ENCODE data around the gene IHH. TPM values are rescaled to one million over a fixed set of nuclear protein-coding genes. Genes with fewer than 3 reads are reported as not detected.

Gene IHH
- total RNA-seq, 1 experiment from 2014 or later = 0.11 TPM

DNA sequence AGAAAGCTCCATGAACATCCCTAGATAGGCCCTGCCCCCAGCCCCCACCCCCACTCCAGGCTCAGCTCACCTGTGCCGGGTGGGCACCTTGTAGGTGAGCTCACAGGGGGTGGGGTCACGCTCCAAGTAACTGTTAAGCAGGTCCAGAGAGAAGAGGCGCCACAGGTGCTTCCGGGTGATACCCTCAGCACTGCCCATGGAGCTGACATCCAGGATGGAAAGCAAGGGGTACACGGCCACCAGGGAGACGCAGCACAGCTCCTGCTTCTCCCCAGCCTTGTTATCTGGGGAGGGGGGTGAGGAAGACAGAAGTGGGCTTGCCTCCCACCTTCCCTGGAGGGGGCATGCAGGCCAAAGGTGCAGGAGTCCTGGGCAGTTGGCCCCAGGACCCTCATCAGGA, 41.3 kb downstream of the IHH start:
- ChIA-PET POLR2A (no interaction called here), CTCF (interaction anchor here (0.9 to 7.0 kb wide), 7 partner anchors 10 to 100 kb away, joined by 3 to 56 read pairs (median 4); partner anchors contain the start of gene CRYBA2)
- no peaks in the 10 kb centered on the region for H3K9me3 Mint-ChIP-seq
- no peaks in the 10 kb centered on the region for H3K36me3 Mint-ChIP-seq
- H3K27me3 Mint-ChIP-seq (ENCODE audit: low read depth) = peaks cover 8% of the 10 kb centered on the region
- 0 out of 2 replicates have a peak, but pooled peaks cover 2% of the 10 kb centered on the region for H3K4me1 Mint-ChIP-seq
- no peak overlapping the region for H3K27ac Mint-ChIP-seq
- no peak overlapping the region for H3K4me3 Mint-ChIP-seq
- DNase-seq (ENCODE audit: low spot score) (no peak), ATAC-seq (no peak)
- TF ChIP-seq SMAD4 (CRISPR knock-in tag; IDR thresholded peaks at IDR 0.05) = no peak
- TF ChIP-seq, protein P1, sequence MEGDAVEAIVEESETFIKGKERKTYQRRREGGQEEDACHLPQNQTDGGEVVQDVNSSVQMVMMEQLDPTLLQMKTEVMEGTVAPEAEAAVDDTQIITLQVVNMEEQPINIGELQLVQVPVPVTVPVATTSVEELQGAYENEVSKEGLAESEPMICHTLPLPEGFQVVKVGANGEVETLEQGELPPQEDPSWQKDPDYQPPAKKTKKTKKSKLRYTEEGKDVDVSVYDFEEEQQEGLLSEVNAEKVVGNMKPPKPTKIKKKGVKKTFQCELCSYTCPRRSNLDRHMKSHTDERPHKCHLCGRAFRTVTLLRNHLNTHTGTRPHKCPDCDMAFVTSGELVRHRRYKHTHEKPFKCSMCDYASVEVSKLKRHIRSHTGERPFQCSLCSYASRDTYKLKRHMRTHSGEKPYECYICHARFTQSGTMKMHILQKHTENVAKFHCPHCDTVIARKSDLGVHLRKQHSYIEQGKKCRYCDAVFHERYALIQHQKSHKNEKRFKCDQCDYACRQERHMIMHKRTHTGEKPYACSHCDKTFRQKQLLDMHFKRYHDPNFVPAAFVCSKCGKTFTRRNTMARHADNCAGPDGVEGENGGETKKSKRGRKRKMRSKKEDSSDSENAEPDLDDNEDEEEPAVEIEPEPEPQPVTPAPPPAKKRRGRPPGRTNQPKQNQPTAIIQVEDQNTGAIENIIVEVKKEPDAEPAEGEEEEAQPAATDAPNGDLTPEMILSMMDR (IDR thresholded peaks at IDR 0.05) = no peak
- TF ChIP-seq, protein P2, sequence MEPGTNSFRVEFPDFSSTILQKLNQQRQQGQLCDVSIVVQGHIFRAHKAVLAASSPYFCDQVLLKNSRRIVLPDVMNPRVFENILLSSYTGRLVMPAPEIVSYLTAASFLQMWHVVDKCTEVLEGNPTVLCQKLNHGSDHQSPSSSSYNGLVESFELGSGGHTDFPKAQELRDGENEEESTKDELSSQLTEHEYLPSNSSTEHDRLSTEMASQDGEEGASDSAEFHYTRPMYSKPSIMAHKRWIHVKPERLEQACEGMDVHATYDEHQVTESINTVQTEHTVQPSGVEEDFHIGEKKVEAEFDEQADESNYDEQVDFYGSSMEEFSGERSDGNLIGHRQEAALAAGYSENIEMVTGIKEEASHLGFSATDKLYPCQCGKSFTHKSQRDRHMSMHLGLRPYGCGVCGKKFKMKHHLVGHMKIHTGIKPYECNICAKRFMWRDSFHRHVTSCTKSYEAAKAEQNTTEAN (CRISPR knock-in tag; IDR thresholded peaks at IDR 0.05) = no peak
- no peak for TF ChIP-seq TCF7 (CRISPR knock-in tag; IDR thresholded peaks at IDR 0.05; ENCODE audit: low read depth)

DNA sequence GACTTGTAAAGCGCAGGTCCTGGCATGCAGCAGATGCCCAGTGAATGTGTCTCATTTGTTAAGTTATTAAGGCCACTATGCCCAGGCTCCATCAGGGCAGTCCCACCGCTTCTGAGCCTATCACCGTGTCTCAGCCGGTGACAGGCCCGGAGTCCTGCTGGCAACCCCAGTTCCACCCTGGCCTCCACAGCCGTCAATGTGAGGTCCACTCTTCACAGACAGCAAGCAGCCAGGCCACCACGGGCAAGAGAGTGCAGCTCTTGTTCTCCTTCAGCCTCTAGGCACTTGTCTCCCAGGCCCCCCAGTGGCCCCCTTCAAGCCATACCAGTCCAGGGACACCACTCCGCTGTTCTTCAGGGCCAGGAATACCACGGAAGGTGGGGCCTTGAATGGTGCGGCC, 42.0 kb downstream of the IHH start:
- TF ChIP-seq, protein P3, sequence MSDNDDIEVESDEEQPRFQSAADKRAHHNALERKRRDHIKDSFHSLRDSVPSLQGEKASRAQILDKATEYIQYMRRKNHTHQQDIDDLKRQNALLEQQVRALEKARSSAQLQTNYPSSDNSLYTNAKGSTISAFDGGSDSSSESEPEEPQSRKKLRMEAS (CRISPR knock-in tag; IDR thresholded peaks at IDR 0.05) = no peak
- TF ChIP-seq ZNF263 (CRISPR knock-in tag; IDR thresholded peaks at IDR 0.05; ENCODE audit: low read depth) (no peak), GTF2I (CRISPR knock-in tag; conservative IDR thresholded peaks at IDR 0.05) (no peak), NR3C1 (CRISPR knock-in tag; conservative IDR thresholded peaks at IDR 0.05; ENCODE audit: low read depth) (no peak), ZNF671 (CRISPR knock-in tag; IDR thresholded peaks at IDR 0.05) (no peak), NFATC4 (CRISPR knock-in tag; IDR thresholded peaks at IDR 0.05) (no peak)
- TF ChIP-seq, protein P4, sequence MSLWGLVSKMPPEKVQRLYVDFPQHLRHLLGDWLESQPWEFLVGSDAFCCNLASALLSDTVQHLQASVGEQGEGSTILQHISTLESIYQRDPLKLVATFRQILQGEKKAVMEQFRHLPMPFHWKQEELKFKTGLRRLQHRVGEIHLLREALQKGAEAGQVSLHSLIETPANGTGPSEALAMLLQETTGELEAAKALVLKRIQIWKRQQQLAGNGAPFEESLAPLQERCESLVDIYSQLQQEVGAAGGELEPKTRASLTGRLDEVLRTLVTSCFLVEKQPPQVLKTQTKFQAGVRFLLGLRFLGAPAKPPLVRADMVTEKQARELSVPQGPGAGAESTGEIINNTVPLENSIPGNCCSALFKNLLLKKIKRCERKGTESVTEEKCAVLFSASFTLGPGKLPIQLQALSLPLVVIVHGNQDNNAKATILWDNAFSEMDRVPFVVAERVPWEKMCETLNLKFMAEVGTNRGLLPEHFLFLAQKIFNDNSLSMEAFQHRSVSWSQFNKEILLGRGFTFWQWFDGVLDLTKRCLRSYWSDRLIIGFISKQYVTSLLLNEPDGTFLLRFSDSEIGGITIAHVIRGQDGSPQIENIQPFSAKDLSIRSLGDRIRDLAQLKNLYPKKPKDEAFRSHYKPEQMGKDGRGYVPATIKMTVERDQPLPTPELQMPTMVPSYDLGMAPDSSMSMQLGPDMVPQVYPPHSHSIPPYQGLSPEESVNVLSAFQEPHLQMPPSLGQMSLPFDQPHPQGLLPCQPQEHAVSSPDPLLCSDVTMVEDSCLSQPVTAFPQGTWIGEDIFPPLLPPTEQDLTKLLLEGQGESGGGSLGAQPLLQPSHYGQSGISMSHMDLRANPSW (CRISPR knock-in tag; conservative IDR thresholded peaks at IDR 0.05; ENCODE audit: low read depth) = no peak
- TF ChIP-seq, protein P5, sequence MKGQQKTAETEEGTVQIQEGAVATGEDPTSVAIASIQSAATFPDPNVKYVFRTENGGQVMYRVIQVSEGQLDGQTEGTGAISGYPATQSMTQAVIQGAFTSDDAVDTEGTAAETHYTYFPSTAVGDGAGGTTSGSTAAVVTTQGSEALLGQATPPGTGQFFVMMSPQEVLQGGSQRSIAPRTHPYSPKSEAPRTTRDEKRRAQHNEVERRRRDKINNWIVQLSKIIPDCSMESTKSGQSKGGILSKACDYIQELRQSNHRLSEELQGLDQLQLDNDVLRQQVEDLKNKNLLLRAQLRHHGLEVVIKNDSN (CRISPR knock-in tag; IDR thresholded peaks at IDR 0.05) = no peak
- DNase-seq (ENCODE audit: low spot score) = no peak
- H3K27ac Mint-ChIP-seq = no peak overlapping the region
- peaks cover 15% of the 10 kb centered on the region for H3K27me3 Mint-ChIP-seq (ENCODE audit: low read depth)
- H3K4me3 Mint-ChIP-seq = no peak overlapping the region
- ChIA-PET CTCF (interaction anchor here (0.9 to 7.0 kb wide), 7 partner anchors 11 to 101 kb away, joined by 3 to 56 read pairs (median 4); partner anchors contain the start of gene CRYBA2), POLR2A (no interaction called here)
- 0 out of 2 replicates have a peak, but pooled peaks cover 2% of the 10 kb centered on the region for H3K4me1 Mint-ChIP-seq
- no peaks in the 10 kb centered on the region for H3K36me3 Mint-ChIP-seq
- no peaks in the 10 kb centered on the region for H3K9me3 Mint-ChIP-seq
- ATAC-seq = no peak

DNA sequence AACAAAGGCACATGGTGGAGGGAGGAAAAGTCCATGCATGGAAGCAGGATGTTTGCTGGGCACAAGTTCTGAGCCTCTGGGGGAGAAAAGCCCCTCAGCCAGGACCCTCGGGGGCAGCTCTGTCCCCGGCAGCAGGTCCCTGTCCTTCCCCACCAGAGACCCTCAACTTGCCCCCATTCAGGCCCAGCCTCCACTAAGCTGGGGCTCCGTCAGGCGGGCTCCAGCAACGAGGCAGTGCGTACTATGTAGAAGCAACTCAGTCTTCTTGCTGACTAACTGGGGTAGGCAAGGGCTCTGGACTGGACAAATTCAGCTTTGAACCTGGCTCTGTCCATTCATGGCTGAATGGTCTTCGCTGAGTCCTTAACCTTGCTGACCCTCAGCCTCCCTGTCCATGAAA, 42.4 kb downstream of the IHH start:
- Mint-ChIP-seq H3K27me3 (ENCODE audit: low read depth) (peaks cover 18% of the 10 kb centered on the region), H3K4me1 (0 out of 2 replicates have a peak, but pooled peaks cover 2% of the 10 kb centered on the region), H3K9me3 (no peaks in the 10 kb centered on the region), H3K4me3 (no peak overlapping the region), H3K36me3 (no peaks in the 10 kb centered on the region), H3K27ac (no peak overlapping the region)
- ATAC-seq = no peak
- ChIA-PET POLR2A (interaction anchor here (0.6 kb wide), 1 partner anchor 315 kb away, joined by 4 read pairs; no protein-coding TSS in a partner anchor), CTCF (interaction anchor here (0.8 to 7.0 kb wide), 9 partner anchors 11 to 136 kb away, joined by 3 to 56 read pairs (median 5); no protein-coding TSS in a partner anchor)
- no peak for DNase-seq (ENCODE audit: low spot score)
- TF ChIP-seq, protein P6, sequence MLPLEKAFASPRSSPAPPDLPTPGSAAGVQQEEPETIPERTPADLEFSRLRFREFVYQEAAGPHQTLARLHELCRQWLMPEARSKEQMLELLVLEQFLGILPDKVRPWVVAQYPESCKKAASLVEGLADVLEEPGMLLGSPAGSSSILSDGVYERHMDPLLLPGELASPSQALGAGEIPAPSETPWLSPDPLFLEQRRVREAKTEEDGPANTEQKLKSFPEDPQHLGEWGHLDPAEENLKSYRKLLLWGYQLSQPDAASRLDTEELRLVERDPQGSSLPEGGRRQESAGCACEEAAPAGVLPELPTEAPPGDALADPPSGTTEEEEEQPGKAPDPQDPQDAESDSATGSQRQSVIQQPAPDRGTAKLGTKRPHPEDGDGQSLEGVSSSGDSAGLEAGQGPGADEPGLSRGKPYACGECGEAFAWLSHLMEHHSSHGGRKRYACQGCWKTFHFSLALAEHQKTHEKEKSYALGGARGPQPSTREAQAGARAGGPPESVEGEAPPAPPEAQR (CRISPR knock-in tag; IDR thresholded peaks at IDR 0.05) = no peak
- TF ChIP-seq, protein P7, sequence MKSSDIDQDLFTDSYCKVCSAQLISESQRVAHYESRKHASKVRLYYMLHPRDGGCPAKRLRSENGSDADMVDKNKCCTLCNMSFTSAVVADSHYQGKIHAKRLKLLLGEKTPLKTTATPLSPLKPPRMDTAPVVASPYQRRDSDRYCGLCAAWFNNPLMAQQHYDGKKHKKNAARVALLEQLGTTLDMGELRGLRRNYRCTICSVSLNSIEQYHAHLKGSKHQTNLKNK (CRISPR knock-in tag; IDR thresholded peaks at IDR 0.05) = no peak
- TF ChIP-seq NR1H2 (CRISPR knock-in tag; IDR thresholded peaks at IDR 0.05) = no peak
- TF ChIP-seq, protein P8, sequence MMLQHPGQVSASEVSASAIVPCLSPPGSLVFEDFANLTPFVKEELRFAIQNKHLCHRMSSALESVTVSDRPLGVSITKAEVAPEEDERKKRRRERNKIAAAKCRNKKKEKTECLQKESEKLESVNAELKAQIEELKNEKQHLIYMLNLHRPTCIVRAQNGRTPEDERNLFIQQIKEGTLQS (CRISPR knock-in tag; conservative IDR thresholded peaks at IDR 0.05) = no peak
- TF ChIP-seq NFE2L1 (CRISPR knock-in tag; IDR thresholded peaks at IDR 0.05) = no peak
- TF ChIP-seq, protein P9, sequence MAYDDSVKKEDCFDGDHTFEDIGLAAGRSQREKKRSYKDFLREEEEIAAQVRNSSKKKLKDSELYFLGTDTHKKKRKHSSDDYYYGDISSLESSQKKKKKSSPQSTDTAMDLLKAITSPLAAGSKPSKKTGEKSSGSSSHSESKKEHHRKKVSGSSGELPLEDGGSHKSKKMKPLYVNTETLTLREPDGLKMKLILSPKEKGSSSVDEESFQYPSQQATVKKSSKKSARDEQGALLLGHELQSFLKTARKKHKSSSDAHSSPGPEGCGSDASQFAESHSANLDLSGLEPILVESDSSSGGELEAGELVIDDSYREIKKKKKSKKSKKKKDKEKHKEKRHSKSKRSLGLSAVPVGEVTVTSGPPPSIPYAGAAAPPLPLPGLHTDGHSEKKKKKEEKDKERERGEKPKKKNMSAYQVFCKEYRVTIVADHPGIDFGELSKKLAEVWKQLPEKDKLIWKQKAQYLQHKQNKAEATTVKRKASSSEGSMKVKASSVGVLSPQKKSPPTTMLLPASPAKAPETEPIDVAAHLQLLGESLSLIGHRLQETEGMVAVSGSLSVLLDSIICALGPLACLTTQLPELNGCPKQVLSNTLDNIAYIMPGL (CRISPR knock-in tag; IDR thresholded peaks at IDR 0.05) = no peak
- TF ChIP-seq PRRX2 (CRISPR knock-in tag; IDR thresholded peaks at IDR 0.05) = no peak
- no peak for TF ChIP-seq SOX15 (CRISPR knock-in tag; IDR thresholded peaks at IDR 0.05)
